Testis (tissue), 2 donors: ENCODE measurements around the gene PDCD5.

Experiments
- POLR2A ChIP-seq: fragments of 450-650 bp; IDR thresholded peaks from one replicate; pipeline ENCODE4 v1.6.1; 2017; ENCODE audit warnings: antibody characterized with exemption, mild to moderate bottlenecking, moderate library complexity
- TF ChIP-seq, protein P1 (sequence below), 3 experiments: fragments of 450-650 bp in 2 of 3; fragments of 200-600 bp in 1 of 3; sonication (generic) in 1 of 3; IDR thresholded peaks; one replicate each; pipeline ENCODE4 v1.5.1; 2016 to 2019; ENCODE audit warnings: antibody characterized with exemption in 3 of 3, mild to moderate bottlenecking in 2 of 3, moderate library complexity in 1 of 3

DNA sequence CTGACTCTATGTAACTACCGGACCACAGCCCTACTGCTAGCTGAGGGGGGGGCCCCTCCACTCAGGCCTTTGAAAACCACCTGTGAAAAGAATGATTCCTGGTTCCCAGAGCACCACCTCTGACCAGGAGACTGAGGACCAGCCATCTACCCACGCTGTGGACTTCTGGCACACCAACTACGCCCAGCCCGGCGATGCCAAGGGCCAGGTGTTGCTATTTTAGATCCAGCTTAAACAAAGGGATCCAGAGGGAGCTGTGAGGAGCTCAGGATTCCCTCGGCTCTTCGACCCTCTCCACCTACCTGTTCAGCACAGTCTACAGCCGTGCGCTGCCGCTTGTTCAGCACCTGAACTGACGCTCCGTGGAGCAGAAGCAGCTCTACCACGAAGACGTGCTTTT lies 23.0 kb downstream of the PDCD5 start:
- TF ChIP-seq, protein P1, sequence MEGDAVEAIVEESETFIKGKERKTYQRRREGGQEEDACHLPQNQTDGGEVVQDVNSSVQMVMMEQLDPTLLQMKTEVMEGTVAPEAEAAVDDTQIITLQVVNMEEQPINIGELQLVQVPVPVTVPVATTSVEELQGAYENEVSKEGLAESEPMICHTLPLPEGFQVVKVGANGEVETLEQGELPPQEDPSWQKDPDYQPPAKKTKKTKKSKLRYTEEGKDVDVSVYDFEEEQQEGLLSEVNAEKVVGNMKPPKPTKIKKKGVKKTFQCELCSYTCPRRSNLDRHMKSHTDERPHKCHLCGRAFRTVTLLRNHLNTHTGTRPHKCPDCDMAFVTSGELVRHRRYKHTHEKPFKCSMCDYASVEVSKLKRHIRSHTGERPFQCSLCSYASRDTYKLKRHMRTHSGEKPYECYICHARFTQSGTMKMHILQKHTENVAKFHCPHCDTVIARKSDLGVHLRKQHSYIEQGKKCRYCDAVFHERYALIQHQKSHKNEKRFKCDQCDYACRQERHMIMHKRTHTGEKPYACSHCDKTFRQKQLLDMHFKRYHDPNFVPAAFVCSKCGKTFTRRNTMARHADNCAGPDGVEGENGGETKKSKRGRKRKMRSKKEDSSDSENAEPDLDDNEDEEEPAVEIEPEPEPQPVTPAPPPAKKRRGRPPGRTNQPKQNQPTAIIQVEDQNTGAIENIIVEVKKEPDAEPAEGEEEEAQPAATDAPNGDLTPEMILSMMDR (IDR thresholded peaks at IDR 0.05) = no peak
- TF ChIP-seq POLR2A = no peak
